Suprapubic skin (tissue), 4 donors: ENCODE measurements around the gene LRRFIP1.

ENCODE experiments used
- CTCF ChIP-seq, 2 donors: fragments of 200-600 bp in 1 of 2; fragments of 450-650 bp in 1 of 2; sonication (generic) in 1 of 2; IDR thresholded peaks; one replicate each; pipeline ENCODE4 v1.5.1; 2016 to 2019; ENCODE audit warnings: antibody characterized with exemption in 2 of 2, mild to moderate bottlenecking in 1 of 2, moderate library complexity in 1 of 2
- EP300 ChIP-seq: sonication (generic); formaldehyde crosslinking; IDR thresholded peaks from one replicate; pipeline ENCODE4 v1.6.1; 2017; ENCODE audit warnings: antibody characterized with exemption
- POLR2A ChIP-seq, 2 donors: fragments of 450-650 bp; IDR thresholded peaks; one replicate each; pipeline ENCODE4 v1.6.1; 2017; ENCODE audit warnings: antibody characterized with exemption in 2 of 2, mild to moderate bottlenecking in 2 of 2, moderate library complexity in 2 of 2
- POLR2AphosphoS5 ChIP-seq, 3 donors: sonication (generic); formaldehyde crosslinking; IDR thresholded peaks; one replicate each; pipeline ENCODE4 v1.6.1; 2017; ENCODE audit warnings: antibody characterized with exemption in 3 of 3

- no peak for TF ChIP-seq CTCF (IDR thresholded peaks at IDR 0.05)
- no peak for TF ChIP-seq POLR2A (IDR thresholded peaks at IDR 0.05)
- peak in 1 of 3 donors; percentile 19 for TF ChIP-seq POLR2AphosphoS5 (IDR thresholded peaks at IDR 0.05)
- TF ChIP-seq EP300: no peak
Measured at GRCh38 chr2:237695201-237695780, 67.9 kb downstream of the LRRFIP1 start.
